Mesothelial cell of epicardium (in vitro differentiated cells): ENCODE data around the gene SURF4. TPM values are rescaled to one million over a fixed set of nuclear protein-coding genes. Genes with fewer than 3 reads are reported as not detected.

Experiments
- DNase-seq, 2 experiments: peaks; one replicate each; pipeline ENCODE4 v3.0.0; 2021; ENCODE audit warnings: low spot score in 2 of 2; ENCODE audit not compliant: unreplicated experiment in 2 of 2
- H3K27ac Mint-ChIP-seq: 2 replicates; pipeline ENCODE4 v1.8.0; 2021; ENCODE audit warnings: mixed read lengths
- H3K27me3 Mint-ChIP-seq: 2 replicates; pipeline ENCODE4 v1.8.0; 2021; ENCODE audit warnings: low read depth, mixed read lengths
- H3K36me3 Mint-ChIP-seq: 2 replicates; pipeline ENCODE4 v1.8.0; 2021; ENCODE audit warnings: mixed read lengths
- H3K4me1 Mint-ChIP-seq: 2 replicates; pipeline ENCODE4 v1.8.0; 2021; ENCODE audit warnings: mixed read lengths
- H3K4me3 Mint-ChIP-seq: 2 replicates; pipeline ENCODE4 v1.8.0; 2021; ENCODE audit warnings: mild to moderate bottlenecking, moderate library complexity, mixed read lengths
- H3K9me3 Mint-ChIP-seq: 2 replicates; pipeline ENCODE4 v1.8.0; 2021; ENCODE audit warnings: mixed read lengths
- total RNA-seq: library from RNA; stranded (reverse); gene quantifications from 3 replicates; pipeline ENCODE4 v1.2.1, GENCODE V29; 2021
- TF ChIP-seq, protein P1 (sequence below): fragments of 200-600 bp; sonication (generic); IDR thresholded peaks from one replicate; pipeline ENCODE4 v1.5.0; 2021; ENCODE audit warnings: antibody characterized with exemption; ENCODE audit not compliant: unreplicated experiment

The SURF4 gene
- total RNA-seq, 1 donor from 2014 or later = 147 TPM

DNA sequence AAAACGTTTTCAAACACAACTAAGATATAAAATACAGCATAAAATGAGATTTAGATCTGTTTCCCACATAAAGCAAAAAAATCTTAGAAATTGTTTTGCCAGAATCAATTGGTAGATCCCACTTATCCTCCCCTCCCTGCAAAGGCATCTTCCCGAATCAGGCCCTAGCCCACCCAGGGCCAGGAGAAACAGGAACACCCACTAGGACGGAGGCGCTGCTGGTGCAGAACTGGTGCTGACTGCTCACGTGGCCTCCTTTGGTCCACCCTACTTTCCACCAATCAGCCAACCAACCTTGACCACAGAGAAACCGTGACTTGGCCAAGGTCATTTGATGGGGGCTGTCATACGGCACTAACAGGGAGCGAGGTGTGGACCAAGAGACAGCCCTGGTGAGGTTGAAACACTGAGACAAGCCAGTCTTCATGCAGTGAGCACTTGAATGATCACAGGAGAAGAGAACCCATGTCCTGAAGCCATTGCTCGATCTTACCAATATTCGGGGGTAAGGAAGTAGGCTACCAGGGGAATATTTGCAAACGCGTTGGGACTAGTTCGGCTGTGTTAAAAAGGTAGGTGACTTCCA, 14.3 kb downstream of the SURF4 start:
- H3K36me3 Mint-ChIP-seq = peaks cover 25% of the 10 kb centered on the region
- H3K4me1 Mint-ChIP-seq = peaks cover 3% of the 10 kb centered on the region
- no peaks in the 10 kb centered on the region for H3K27me3 Mint-ChIP-seq
- DNase-seq = no peak
- H3K9me3 Mint-ChIP-seq = no peaks in the 10 kb centered on the region
- H3K4me3 Mint-ChIP-seq = no peak overlapping the region
- TF ChIP-seq, protein P1, sequence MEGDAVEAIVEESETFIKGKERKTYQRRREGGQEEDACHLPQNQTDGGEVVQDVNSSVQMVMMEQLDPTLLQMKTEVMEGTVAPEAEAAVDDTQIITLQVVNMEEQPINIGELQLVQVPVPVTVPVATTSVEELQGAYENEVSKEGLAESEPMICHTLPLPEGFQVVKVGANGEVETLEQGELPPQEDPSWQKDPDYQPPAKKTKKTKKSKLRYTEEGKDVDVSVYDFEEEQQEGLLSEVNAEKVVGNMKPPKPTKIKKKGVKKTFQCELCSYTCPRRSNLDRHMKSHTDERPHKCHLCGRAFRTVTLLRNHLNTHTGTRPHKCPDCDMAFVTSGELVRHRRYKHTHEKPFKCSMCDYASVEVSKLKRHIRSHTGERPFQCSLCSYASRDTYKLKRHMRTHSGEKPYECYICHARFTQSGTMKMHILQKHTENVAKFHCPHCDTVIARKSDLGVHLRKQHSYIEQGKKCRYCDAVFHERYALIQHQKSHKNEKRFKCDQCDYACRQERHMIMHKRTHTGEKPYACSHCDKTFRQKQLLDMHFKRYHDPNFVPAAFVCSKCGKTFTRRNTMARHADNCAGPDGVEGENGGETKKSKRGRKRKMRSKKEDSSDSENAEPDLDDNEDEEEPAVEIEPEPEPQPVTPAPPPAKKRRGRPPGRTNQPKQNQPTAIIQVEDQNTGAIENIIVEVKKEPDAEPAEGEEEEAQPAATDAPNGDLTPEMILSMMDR = no peak
- peak overlapping the region; percentile 39 for H3K27ac Mint-ChIP-seq

DNA sequence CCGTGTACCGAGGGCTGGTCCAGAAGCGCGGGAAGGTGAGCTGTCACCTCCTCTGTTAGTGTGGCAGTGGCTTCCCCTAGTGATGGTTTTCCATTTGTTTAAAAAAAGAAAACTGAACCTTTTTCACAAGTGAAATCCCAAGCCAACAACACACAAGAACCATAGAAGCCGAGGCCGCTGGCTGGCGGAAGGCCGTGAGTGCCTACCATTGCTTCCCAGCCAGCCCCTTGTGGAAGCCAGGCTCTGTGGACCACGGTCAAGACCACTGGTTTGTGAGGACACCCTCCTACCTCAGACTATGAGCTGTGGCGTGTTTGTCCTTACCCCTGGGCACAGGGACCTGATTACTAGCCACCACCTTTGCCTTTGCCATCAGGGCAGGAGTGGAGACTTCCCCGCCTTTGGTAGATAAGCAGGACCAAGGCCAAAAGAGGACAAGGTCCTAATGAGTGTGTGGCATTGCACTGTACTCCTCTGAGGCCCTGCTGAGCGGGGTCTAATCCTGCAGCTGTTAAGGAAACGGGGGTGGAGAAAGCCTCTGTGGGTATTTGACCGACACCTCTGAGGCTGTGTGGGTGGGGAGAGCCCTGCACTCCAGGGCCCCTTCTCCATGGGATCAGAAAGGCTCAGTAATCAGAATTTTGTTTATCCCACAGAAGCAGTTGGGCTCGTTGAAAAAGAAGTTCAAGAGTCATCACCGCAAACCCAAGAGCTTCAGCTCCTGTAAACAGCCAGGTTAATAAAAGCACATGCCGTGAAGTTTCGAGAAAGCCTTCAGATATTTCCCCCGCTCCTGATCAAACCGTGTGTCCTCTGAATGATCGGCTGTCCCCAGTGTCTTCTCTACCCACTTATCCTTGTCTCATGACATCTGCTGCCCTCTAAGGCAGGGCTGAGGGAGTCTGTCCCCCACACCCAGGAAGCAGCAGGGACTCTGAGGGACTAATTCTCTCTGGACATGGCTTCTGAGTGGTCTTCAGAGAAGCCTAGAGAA, 15.2 kb downstream of the SURF4 start:
- TF ChIP-seq, protein P1 = no peak
- no peak overlapping the region for H3K4me3 Mint-ChIP-seq
- H3K4me1 Mint-ChIP-seq = peaks cover 3% of the 10 kb centered on the region
- no peak overlapping the region for H3K27ac Mint-ChIP-seq
- no peak for DNase-seq
- no peaks in the 10 kb centered on the region for H3K9me3 Mint-ChIP-seq
- H3K36me3 Mint-ChIP-seq = peaks cover 25% of the 10 kb centered on the region
- no peaks in the 10 kb centered on the region for H3K27me3 Mint-ChIP-seq

DNA sequence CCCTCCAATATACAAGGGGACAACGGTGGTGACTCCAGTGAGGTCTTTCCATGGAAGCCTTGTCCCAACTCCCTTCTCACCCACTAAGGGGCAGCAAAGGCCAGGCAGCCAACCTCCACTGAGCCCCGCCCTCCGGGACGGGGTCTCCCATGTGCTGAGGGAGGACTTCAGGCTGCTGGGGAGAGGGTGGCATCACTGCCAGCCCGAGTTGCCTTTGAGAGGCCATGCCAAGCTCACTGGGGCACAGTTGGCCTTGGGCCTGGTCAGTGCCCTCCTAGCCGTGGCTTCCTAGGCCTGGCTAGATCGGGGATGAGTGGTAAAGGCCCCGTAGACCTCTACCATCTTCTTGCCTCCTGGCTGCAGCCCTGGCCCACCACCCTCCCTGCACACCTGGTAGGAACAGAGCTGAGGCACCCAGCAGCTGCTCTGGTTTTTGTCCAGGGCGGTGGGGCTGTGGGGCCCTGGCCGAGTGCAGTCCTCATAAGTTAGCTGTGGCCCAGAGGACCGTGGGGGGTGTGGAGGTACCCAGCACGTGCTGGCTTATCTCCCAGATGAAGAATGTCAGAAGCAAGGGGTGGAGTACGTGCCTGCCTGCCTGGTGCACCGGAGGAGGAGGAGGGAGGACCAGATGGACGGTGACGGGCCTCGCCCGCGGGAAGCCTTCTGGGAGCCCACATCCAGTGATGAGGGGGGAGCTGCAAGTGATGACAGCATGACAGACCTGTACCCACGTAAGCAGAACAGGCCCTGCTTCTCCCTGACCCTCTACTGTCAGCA, 16.3 kb downstream of the SURF4 start:
- Mint-ChIP-seq H3K4me1 (peaks cover 3% of the 10 kb centered on the region), H3K27ac (no peak overlapping the region), H3K36me3 (peaks cover 22% of the 10 kb centered on the region), H3K9me3 (no peaks in the 10 kb centered on the region), H3K4me3 (peak overlapping the region; percentile 43), H3K27me3 (no peaks in the 10 kb centered on the region)
- TF ChIP-seq, protein P1 = no peak
- DNase-seq = no peak

DNA sequence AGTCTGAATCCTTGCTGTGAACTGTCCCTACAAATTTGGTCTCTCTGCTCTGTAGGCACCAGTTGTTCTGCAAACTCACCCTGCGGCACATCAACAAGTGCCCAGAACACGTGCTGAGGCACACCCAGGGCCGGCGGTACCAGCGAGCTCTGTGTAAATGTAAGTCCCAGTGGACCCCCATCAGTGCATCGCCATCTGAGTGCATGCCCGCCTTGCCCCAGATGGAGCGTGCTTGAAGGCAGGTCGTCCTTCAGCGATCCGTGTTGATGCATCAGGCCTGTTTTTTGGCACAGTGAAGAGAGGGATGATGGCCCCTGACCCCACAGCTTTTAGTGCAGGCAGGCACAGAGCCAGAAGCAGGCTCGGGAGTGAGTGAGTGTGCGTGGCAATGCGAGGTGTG, 18.2 kb downstream of the SURF4 start:
- Mint-ChIP-seq H3K4me1 (peaks cover 3% of the 10 kb centered on the region), H3K9me3 (no peaks in the 10 kb centered on the region), H3K36me3 (peaks cover 15% of the 10 kb centered on the region), H3K27me3 (no peaks in the 10 kb centered on the region), H3K4me3 (peak overlapping the region; percentile 71), H3K27ac (no peak overlapping the region)
- TF ChIP-seq, protein P1 = no peak
- DNase-seq = no peak

DNA sequence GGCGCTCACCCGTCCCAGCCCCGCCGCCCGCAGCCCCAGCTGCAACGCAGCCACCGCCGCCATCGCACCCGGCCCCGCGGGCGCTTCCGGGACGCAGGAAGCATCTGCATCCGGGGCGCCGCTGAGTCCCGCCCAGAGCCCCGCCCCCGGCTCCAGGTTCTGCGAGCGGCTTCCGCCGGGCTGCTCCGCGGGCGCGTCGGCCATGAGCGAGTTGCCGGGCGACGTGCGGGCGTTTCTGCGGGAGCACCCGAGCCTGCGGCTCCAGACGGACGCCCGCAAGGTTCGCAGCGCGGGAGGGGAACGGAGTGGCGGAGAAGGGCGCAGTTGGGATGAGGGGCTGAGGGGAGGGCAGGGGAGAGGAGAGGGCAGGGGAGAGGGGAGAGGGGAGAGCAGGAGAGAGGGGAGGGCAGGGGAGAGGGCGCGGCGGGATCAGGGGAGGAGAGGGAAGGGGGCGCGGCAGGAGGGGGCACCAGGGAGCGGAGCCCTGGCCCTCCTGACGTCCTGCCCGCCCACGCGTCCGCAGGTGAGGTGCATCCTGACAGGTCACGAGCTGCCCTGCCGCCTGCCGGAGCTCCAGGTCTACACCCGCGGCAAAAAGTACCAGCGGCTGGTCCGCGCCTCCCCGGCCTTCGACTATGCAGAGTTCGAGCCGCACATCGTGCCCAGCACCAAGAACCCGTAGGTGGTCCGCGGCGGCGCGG, 19.3 kb downstream of the SURF4 start, which contains the start of the genes SURF1 and SURF2:
Gene SURF1, minus strand, starts transcription at position 97 of the 701 bp plus-strand sequence. Its CDS starts 34 bp downstream, at position 63.
Gene SURF2, plus strand, starts transcription at position 160 of the 701 bp plus-strand sequence. Its CDS starts 43 bp downstream, at position 203.
- no peaks in the 10 kb centered on the region for H3K27me3 Mint-ChIP-seq
- peaks cover 13% of the 10 kb centered on the region for H3K36me3 Mint-ChIP-seq
- TF ChIP-seq, protein P1 = no peak
- H3K4me3 Mint-ChIP-seq = peak within 1 kb of the TSS; percentile 88
- no peaks in the 10 kb centered on the region for H3K9me3 Mint-ChIP-seq
- peaks cover 3% of the 10 kb centered on the region for H3K4me1 Mint-ChIP-seq
- DNase-seq = peak; percentile 81 to 92
- H3K27ac Mint-ChIP-seq = peak within 1 kb of the TSS; percentile 88
